Endothelial cell of umbilical vein (primary cell): ENCODE data around the gene HMCN1.

Experiments used
- EZH2 ChIP-seq: IDR thresholded peaks from 2 replicates; pipeline ENCODE4 v1.6.1; 2012; ENCODE audit warnings: borderline replicate concordance, low read depth, mild to moderate bottlenecking, moderate library complexity, low read length, inconsistent platforms; ENCODE audit not compliant: severe bottlenecking
- GATA2 ChIP-seq: IDR thresholded peaks from 2 replicates; pipeline ENCODE4 v1.7.0; 2011; ENCODE audit warnings: low read depth, mild to moderate bottlenecking, moderate library complexity, mixed read lengths, low read length; ENCODE audit not compliant: insufficient read length, insufficient read depth
- JUN ChIP-seq: IDR thresholded peaks from 2 replicates; pipeline ENCODE4 v1.6.1; 2011; ENCODE audit warnings: borderline replicate concordance, low read depth; ENCODE audit not compliant: insufficient read length, insufficient read depth
- MYC ChIP-seq: IDR thresholded peaks from one replicate; pipeline ENCODE4 v1.6.1; 2011; ENCODE audit warnings: mild to moderate bottlenecking, low read depth, low read length
- POLR2A ChIP-seq: IDR thresholded peaks from 2 replicates; pipeline ENCODE4 v1.6.1; 2012; ENCODE audit warnings: low read depth, mild to moderate bottlenecking, control low read depth, low read length
- POLR2AphosphoS5 ChIP-seq: IDR thresholded peaks from 2 replicates; pipeline ENCODE4 v1.6.1; 2012; ENCODE audit warnings: low read depth, mild to moderate bottlenecking, control low read depth, low read length, moderate library complexity; ENCODE audit not compliant: insufficient read depth
- TF ChIP-seq, protein P1 (sequence below): IDR thresholded peaks from 2 replicates; pipeline ENCODE4 v1.6.1; 2011; ENCODE audit not compliant: insufficient read depth, insufficient read length
- TF ChIP-seq, protein P2 (sequence below), 2 donors: IDR thresholded peaks; 1 replicate in 1 of 2; 2 replicates in 1 of 2; pipeline ENCODE4 v1.5.1; 2011; ENCODE audit warnings: low read length in 2 of 2, mild to moderate bottlenecking in 2 of 2, moderate library complexity in 2 of 2, control low read depth in 1 of 2, inconsistent platforms in 1 of 2, low read depth in 1 of 2; ENCODE audit not compliant: insufficient read depth in 1 of 2; ENCODE audit errors: extremely low read depth in 1 of 2

DNA sequence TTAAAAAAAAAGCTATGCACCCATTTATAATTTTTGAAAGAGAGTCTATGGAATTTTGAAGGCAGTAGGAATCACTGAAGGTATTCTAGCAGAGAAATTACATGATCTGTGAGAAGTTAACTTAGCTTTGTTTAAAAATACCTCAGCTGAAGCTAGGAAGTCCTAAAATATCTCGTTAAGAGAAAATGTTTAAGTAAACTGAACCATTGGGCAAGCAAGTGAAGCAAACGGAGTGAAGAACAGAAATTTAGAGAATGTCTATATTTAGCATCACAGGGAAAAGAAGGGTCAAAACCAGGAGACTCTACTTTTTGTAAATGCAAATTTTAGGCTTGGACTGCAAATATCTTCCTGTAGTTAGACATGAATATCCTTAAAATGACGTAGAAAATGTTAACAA is 230.8 kb downstream of the HMCN1 start:
- TF ChIP-seq POLR2A (no peak), EZH2 (no peak), POLR2AphosphoS5 (no peak), JUN (no peak), GATA2 (no peak), MYC (no peak)
- TF ChIP-seq, protein P1, sequence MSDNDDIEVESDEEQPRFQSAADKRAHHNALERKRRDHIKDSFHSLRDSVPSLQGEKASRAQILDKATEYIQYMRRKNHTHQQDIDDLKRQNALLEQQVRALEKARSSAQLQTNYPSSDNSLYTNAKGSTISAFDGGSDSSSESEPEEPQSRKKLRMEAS, result no peak
- TF ChIP-seq, protein P2, sequence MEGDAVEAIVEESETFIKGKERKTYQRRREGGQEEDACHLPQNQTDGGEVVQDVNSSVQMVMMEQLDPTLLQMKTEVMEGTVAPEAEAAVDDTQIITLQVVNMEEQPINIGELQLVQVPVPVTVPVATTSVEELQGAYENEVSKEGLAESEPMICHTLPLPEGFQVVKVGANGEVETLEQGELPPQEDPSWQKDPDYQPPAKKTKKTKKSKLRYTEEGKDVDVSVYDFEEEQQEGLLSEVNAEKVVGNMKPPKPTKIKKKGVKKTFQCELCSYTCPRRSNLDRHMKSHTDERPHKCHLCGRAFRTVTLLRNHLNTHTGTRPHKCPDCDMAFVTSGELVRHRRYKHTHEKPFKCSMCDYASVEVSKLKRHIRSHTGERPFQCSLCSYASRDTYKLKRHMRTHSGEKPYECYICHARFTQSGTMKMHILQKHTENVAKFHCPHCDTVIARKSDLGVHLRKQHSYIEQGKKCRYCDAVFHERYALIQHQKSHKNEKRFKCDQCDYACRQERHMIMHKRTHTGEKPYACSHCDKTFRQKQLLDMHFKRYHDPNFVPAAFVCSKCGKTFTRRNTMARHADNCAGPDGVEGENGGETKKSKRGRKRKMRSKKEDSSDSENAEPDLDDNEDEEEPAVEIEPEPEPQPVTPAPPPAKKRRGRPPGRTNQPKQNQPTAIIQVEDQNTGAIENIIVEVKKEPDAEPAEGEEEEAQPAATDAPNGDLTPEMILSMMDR (IDR thresholded peaks at IDR 0.05; ENCODE audit: extremely low read depth in 1 of 2, insufficient read depth in 1 of 2, low read depth in 1 of 2, low read length in 2 of 2), result no peak
